HG03520 (cell line): Measurements from ENCODE around the gene UCP3.
"Not testable (repeated sequence)": the region's sequence is repeated elsewhere in the genome, so short reads cannot be mapped to it uniquely, and the experiment has no call there.

Experiments
- ATAC-seq: cut with Tn5 transposase; IDR thresholded peaks from one replicate; pipeline ENCODE4 v1.9.1; 2021; ENCODE audit warnings: mild to moderate bottlenecking, moderate library complexity; ENCODE audit not compliant: unreplicated experiment

UCP3 gene

DNA sequence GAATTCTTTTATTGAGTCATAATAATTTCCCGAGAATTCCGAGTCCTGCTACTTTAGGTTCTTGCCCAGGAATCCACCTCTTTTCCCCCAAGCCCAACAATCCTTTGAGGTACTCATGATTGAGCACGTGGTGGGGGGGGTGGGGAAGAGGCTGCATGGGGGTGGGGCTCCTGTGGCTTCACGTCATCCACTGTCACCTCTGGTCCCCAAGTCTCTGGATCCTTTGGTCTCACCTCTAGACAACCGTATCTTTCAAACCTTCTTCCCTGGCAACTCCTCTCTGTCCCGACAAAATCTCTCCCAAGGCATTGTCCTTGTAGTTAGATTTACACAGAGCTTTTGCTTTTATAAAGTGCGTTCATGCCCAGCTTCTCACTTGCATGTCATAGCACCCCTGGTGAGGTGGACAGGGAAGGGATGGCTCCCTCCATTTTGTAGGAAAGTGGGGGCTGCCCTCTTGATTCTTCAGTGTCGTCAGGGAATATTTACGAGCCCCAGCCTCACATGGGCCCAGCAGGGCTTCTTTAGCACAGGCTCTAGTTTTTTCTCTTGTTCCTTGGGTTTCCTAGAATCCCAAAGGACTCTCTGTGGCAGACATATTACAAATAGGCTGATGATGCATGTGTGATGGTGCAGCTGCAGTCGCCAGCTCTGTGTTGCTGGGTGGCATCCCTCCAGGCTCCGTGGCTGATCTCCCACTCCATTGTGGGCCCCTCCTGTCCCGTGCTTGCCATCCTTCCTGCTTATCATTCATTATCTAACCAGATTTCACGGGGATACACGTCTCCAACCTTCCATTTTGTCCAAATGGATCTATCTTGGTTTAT is 8.4 kb downstream of the UCP3 start:
- no peak for ATAC-seq

DNA sequence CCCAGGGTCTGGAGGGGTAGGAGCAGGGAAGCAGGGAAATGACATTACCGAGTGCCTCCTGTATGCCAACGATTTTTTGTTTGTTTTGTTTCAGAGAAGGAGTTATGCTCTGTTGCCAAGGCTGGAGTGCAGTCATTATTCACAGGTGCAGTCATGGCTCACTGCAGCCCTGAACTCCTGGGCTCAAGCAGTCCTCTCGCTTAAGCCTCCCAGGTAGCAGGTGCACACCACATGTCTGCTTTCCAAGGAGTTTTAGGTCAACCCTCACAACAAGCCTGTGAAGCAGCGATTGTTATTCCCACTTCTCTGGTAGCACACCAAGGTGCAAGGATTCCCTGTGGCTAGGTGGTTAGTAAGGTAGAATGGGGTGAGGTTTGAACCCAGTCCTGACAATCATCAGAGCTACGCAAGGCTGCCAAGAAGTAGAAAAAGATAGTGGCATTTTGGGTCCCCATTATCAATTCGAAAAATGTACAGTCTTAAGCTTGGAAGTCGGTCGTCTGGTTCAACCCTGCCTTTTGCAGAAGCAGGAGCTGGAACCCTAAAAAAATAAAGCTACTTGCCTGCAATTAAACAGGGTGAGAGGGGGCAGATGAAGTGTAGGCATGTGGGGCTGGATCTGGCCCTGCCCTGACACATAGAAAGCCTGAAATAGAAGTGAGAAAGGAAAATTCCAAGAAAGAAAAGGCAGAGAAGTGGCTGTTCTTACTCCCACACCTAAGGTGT is 9.1 kb downstream of the UCP3 start:
- no peak for ATAC-seq

DNA sequence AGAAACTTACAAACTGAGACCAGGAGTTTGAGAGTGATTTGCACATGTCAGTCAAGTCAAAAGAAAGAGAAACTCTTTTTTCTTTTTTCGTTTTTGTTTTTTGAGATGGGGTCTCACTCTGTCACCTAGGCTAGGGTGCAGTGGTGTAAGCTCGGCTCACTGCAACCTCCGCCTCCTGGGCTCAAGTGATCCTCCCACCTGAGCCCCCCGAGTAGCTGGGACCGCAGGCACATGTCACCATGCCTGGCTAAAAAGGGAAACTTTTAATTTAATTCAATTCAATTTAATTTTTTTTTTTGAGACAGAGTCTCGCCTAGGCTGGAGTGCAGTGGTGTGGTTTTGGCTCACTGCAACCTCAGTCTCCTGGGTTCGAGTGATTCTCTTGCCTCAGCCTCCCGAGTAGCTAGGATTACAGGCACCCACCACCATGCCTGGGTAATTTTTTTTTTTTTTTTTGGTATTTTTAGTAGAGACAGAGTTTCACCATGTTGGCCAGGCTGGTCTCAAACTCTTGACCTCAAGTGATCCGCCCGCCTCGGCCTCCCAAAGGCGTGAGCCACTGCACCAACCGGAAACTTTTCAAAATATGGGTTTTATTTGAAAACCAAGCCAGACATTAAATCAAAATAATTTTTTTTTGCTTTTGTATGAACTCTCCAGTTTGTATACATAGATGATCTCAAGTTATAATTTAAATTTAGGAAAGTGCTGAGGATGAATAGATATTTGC is 9.9 kb downstream of the UCP3 start:
- ATAC-seq: no peak

DNA sequence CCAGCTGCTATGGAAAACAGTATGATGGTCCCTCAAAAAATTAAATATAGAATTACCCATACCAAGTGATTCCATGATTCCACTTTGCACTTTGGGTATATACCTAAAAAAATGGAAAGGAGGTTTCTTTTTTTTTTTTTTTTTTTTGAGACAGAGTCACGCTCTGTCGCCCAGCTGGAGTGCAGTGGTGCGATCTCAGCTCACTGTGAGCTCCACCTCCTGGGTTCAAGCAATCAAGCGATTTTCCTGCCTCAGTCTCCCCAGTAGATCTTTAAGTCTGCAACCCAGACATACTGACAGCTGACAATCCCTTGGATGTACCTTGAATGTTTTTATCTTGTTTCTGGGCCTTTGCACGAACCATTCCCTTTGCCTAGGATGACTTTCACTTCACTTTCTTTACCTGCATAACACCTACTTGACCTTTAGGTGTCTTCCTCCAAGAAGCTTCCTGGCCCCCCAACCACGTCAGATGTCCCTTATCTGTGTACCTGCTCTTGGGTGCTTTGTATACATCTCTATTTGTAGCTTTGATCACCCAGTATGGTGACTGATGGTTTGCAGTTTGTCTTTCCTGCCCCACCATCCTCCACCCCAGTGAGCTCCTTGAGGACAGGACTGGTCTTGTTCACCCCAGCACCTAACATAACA is 11.6 kb downstream of the UCP3 start:
- no peak for ATAC-seq

DNA sequence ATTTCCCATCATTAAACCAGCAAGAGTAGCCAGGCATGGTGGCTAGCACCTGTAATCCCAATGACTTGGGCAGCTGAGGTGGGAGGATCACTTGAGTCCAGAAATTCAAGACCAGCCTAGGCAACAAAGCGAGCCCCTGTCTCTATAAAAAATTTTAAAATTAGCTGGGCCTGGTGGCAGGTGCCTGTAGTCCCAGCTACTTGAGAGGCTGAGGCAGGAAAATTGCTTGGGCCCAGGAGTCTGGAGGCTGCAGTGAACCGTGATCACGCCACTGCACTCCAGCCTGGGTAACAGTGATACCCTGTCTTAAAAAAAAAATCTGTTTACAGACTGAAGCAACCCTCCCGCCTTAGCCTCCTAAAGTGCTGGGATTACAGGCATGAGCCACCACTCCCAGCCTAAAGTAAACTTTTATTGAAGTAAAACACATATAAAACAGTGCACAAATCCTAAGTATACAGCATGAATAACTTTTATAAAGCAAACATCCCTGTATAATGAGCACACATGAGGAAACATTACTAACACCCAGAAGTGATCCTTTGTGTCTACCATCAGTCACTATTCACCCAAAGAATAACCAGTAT is 12.6 kb downstream of the UCP3 start:
- ATAC-seq: no peak

DNA sequence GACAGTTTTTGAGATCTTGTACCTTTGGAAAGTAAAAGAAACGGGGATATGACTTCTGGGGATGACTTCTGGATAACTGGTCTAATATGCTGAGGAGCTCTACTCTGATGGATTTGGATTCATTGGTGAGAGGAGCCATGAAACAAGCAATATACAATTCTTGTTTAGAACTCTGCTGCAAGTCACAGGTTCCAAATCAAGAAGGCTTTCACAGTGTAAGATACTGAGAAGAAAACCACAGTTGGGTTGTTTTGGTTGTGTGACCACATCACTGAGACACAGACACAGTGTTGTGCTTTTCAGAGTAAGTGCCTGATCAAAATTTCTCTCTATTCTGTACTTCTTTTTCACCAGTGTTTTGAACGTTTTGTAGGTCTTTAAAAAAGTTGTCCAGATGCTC is 13.2 kb downstream of the UCP3 start:
- peak; percentile 53 for ATAC-seq

DNA sequence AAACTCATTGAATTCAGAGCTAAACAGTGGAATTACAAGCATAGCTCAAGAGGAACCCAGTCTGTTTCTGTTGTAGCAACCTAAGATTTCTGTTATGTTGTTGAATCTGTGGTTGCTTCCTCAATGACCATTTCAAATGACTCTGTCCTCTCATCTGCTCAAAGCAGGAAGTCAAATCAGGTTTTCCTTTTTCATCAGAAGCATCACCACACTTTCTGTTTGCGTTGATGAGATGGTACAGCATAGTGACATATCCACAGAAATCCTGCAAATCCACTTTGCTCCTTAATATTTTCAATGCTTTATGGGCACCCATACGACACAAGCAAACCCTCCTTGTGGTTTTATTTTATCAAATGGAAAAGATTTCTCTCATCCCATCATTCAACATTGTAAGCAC is 13.6 kb downstream of the UCP3 start:
- ATAC-seq: peak; percentile 49

DNA sequence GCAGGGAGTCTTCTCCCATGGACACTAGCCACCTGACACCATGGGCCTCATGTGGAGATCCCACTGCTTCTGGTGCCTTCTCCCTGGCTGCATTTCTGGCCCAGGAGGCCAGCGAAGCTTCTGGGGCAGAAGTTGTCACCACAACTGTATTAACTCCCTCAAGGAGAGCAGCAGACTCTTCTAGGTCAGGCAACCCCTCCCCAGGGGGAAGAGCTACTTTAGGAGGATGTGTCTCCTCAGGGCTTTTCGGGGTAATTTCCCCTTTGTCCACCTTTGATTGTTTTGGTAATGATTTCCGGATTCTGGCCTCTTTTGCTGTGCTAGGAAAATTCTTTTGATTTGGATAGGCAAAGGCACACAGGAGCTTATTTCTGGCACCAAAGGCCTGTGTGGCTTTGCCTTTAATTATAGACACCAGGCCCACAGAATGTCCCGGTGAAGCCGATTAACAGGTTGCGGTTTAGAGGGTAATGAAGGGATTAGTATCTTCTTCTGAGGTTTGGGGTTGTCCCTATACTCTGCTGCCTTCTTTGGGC is 17.3 kb downstream of the UCP3 start:
- no peak for ATAC-seq

DNA sequence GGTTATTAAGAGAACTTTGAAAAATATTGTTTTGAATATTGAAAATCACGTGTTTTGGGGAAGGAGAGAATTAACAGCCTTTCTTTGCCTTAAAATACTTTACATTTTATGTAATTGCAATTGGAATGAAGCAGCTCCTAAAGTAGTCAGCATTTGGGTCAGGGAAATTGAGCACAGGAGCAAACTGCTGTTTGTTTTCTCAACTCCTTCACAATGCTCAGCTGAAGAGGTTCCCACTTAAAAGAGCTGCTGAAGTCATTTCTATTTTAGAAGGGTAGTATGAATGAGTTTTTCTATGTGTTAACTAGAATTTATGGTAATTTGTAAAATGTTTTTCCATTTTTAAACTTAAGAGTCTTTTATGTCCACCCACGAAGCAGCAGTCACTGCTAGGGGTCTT is 18.2 kb downstream of the UCP3 start:
- no peak for ATAC-seq

DNA sequence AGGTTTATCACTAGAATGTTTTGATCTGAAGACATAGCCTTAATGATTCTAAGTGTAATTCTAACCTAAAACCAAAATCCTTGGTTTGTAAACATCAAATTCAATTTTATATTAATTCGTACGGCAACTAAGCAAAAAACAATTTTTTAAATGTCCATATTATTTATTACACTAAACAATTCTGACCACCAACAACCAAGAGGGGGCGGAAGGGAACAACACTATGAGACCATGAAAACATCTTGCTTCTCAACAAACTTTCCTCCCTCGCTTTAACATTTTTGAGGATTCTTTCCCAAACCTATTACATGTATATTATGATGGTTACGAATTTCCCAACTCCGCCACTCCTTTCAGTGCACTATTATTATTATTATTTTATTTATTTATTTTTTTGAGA is 19.7 kb downstream of the UCP3 start:
- ATAC-seq: no peak

DNA sequence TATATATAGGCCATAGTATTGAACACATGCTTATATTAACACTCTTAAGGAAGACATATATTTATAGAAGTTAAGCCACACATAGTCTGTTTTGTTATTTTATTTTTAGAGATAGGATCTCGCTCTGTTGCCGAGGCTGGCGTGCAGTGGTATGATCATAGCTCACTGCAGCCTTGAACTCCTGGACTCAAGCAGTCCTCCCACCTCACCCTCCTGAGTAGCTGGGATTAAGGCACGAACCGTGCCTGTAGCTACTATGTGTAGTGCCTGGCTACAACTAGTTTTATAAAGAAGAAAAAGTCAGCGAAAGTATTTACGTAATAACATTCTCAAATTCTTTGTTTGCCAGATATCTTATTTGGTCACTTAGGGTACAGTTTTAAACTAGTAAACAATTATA is 20.7 kb downstream of the UCP3 start:
- no peak for ATAC-seq

DNA sequence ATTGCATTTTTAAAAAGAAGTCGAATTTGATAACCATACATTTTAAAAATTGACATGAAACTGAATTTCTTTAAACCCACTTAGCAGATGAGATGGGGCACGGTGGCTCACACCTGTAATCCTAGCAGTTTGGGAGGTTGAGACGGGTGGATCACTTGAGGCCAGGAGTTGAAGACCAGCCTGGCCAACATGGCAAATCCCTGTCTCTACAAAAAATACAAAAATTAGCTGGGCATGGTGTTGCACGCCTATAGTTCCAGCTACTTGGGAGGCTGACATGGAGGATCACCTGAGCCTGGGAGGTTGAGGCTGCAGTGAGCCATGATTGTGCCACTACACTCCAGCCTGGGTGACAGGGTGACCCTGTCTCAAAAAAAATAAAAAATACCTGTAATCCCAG is 23.2 kb downstream of the UCP3 start:
- ATAC-seq: not testable (repeated sequence)

DNA sequence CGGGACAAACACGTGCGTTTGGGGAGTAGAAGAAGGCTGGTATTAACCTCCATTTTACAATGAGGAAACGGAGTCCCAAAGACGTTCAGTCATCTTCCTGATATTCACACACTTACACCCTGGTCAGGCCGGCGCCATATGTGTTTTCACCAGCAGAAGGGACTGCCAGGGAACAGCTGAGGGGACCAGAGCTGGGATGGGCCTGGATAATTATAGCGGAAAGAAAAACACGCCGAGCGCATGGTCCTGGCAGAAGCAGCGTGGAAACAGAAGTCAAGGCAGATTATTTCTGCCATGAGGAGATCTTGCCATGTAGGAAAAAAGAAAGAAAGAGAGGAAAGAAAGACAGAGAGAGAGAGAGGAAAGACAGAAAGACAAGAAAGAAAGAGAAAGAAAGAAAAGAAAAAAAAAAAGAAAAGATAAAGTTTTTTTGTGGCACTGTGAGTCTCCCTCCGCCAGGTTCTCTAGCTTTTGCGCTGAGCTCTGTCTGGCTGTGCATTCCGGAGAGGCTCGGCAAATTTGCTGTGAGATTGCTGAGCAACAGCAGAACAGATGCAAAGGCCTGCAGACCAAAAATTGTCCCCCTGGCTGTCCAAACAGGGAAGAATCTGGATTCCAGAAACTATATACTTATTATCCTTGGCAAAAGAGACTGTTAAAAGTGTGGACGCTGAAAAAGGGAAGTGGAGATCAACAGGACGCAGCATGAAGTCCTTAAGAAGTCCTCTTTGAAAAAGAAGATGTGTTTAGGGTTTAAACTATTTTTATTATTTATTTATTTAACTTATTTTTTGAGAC is 24.9 kb downstream of the UCP3 start:
- no peak for ATAC-seq

DNA sequence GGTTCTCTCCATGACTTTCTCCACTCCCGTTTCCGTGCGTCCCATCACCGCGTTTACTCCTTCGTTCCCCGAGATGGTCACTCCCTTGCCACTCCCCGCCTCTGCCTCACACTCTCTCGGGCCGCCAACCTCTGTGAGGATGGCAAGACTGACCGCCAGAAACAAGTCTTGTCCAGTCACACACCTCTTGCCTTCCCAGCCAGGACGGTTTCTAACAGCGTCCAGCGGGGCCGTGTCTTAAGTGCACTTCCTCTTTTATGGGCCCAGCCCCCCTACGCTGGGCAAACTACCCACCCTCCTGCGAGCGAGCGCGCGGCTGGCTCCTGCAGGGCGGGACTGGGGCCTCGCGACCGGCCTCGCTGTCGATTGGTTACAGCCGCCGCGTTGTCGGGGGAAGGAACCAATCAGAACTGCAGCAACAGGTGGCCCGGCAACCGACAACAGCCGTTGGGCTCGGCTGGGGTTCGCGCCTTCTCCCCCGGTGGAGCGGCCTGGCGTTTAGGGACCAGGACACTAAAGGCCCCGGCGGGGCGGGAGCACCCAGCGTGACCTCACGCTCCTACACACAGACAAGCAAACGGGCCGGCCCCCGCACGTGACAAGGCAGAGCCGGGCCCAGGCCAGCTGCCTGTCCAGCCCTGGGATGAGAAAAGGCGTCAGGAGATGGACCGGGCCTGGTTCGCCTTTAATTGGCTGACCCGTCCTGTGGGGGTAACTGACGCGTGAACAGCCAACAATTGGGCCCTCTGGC is 25.7 kb downstream of the UCP3 start:
- ATAC-seq: peak; percentile 73

DNA sequence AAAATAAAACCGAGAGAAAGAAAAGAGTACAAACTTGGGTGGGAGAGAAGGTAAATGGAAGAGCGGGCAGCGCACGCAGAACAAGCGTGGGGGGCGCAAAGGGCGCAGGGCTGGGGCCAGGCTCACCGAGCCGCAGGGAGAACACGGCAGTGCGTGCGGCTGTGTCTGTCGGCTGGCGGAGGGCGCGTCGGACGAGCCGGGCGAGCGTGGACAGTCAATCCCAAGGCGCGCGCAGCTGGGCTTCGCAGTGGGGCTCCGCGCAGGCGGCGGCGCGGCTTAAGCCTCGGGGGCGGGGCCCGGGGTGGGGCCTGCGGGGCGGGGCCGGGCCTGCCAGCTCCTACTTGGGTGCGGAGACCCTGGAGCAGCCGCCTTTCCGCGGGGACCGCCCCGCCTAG is 26.3 kb downstream of the UCP3 start, which contains the start of gene UCP2:
UCP2 (minus strand) TSS at position 249 of the 395 bp plus-strand sequence. CDS start 4,465 bp downstream, outside the sequence.
- peak; percentile 32 for ATAC-seq

DNA sequence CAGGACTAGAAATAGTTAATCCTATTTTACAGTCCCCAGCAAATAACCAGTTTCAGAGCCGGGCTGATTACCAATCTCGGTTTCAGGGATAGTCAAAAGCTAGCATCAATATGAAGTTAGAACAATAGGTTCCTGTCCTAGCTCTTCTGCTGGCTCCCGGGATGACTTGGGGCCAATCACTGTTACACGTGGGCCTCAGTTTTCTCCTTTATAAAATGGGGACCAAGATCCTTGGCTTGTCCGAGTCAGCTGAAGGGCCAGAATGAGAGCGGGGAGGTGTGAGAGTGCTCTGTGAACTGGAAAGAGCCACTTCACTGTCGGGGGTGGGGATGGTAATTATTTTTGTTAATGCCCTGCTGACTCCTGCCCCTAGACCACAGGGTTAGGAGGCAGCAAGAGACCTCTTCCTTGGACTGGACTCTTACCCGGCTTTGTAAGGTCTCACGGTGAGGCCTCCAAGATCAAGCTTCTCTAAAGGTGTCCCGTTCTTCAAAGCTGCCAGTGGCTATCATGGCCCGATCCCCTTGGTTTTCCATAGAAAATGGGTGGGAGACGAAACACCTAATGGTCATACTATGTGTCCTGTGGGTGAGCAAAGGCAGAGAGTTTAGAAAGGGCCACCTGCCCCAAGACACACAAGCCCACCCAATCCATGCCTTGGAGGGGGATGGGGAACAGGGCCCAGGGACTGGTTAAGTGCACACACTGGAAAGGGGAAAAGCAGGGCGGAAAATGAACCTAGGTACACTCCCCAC is 27.7 kb downstream of the UCP3 start:
- ATAC-seq: no peak

DNA sequence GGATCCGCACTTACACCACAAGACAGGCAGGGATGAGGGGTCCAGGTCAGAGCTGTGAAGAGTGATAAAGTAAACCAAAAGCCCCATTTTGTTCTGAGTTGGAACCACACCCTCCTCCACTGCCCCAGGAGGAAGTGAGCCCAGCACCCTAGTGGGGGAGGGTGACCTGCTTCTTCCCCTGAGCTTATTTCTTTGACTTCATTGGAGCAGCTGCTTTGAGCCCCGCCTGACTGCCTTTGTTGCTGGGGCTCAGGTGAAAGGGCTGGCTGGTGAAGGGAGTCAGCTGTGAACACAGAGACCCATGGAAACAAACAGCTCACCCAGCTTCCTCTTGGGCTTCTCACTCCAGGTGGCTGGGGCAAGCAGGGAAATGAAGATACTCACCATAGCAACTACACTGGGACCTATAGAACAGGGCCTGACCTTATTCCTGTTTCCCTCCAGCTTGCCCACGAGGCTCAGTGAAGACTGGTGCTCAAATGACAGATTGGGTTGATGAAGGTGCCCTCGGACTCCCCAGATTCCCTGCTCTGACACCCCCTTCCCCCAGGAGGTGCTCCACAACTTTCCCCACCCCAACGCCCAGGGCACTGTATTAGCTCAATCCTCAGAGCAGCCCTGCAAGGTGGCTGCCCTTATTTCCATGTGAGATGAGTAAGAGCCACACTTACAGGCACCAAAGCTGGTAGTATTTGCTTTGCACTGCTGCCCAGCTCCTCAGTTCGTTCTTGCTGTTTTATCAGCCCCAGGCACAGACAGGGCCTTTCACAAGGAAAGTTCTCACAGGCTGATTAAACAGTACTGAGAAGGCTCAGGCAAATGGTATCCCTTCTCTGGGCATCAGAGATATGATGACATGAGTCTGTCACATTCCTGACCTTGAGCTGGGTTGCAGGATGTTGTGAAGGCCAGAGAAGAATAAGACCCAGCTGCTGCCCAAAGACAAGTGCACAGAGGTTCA is 28.6 kb downstream of the UCP3 start:
- peak; percentile 28 for ATAC-seq
